H9 (cell line): ENCODE results near the gene AKR1B15. TPM values are rescaled to one million over a fixed set of nuclear protein-coding genes. Genes with fewer than 3 reads are reported as not detected.

Source experiments
- DNase-seq: peaks from one replicate; pipeline ENCODE4 v3.0.0-alpha.2; 2017
- H2AFZ ChIP-seq: one replicate; pipeline ENCODE4 v1.6.1; 2013; ENCODE audit warnings: mild to moderate bottlenecking, low read length, control low read depth, moderate library complexity
- H2AK5ac ChIP-seq: 2 replicates; pipeline ENCODE4 v1.6.1; 2013; ENCODE audit warnings: low read length, control low read depth, mixed read lengths; ENCODE audit not compliant: insufficient read length
- H2BK120ac ChIP-seq: one replicate; pipeline ENCODE4 v1.6.1; 2013; ENCODE audit warnings: low read depth, mild to moderate bottlenecking, low read length, control low read depth, inconsistent platforms; ENCODE audit not compliant: poor library complexity, severe bottlenecking
- H2BK12ac ChIP-seq: 2 replicates; pipeline ENCODE4 v1.6.1; 2013; ENCODE audit warnings: low read length, control low read depth, mixed read lengths, low read depth; ENCODE audit not compliant: insufficient read length
- H2BK15ac ChIP-seq: 2 replicates; pipeline ENCODE4 v1.6.1; 2013; ENCODE audit warnings: low read depth, low read length, control low read depth
- H2BK20ac ChIP-seq: one replicate; pipeline ENCODE4 v1.6.1; 2013; ENCODE audit warnings: low read depth, mild to moderate bottlenecking, low read length, control low read depth, inconsistent platforms; ENCODE audit not compliant: poor library complexity, severe bottlenecking
- H2BK5ac ChIP-seq: 2 replicates; pipeline ENCODE4 v1.6.1; 2013; ENCODE audit warnings: low read length, control low read depth, mixed read lengths; ENCODE audit not compliant: insufficient read length
- H3K14ac ChIP-seq: 2 replicates; pipeline ENCODE4 v1.6.1; 2013; ENCODE audit warnings: low read length, control low read depth; ENCODE audit not compliant: insufficient read depth
- H3K18ac ChIP-seq: 2 replicates; pipeline ENCODE4 v1.6.1; 2013; ENCODE audit warnings: low read depth, mild to moderate bottlenecking, mixed read lengths, low read length, control low read depth; ENCODE audit not compliant: insufficient read length
- H3K23ac ChIP-seq: 2 replicates; pipeline ENCODE4 v1.6.1; 2013; ENCODE audit warnings: low read length, control low read depth, mixed read lengths, low read depth; ENCODE audit not compliant: insufficient read length
- H3K23me2 ChIP-seq: 2 replicates; pipeline ENCODE4 v1.6.1; 2013; ENCODE audit warnings: low read depth, mild to moderate bottlenecking, mixed read lengths, low read length, control low read depth; ENCODE audit not compliant: insufficient read length, poor library complexity, severe bottlenecking
- H3K27ac ChIP-seq: 2 replicates; pipeline ENCODE4 v1.5.1; 2013; ENCODE audit warnings: low read length, control low read depth, mixed read lengths, low read depth; ENCODE audit not compliant: insufficient read length
- H3K27me3 ChIP-seq: 2 replicates; pipeline ENCODE4 v1.6.1; 2013; ENCODE audit warnings: low read length, control low read depth, inconsistent platforms; ENCODE audit not compliant: insufficient read depth
- H3K4ac ChIP-seq: 2 replicates; pipeline ENCODE4 v1.6.1; 2013; ENCODE audit warnings: low read depth, mild to moderate bottlenecking, control low read depth, inconsistent platforms, low read length, moderate library complexity
- H3K4me1 ChIP-seq: 2 replicates; pipeline ENCODE4 v1.6.1; 2013; ENCODE audit warnings: low read length, control low read depth, inconsistent platforms; ENCODE audit not compliant: insufficient read depth
- H3K4me2 ChIP-seq: 2 replicates; pipeline ENCODE4 v1.6.1; 2013; ENCODE audit warnings: low read length, control low read depth, mixed read lengths; ENCODE audit not compliant: insufficient read length, insufficient read depth
- H3K56ac ChIP-seq: 2 replicates; pipeline ENCODE4 v1.6.1; 2013; ENCODE audit warnings: low read depth, mild to moderate bottlenecking, mixed read lengths, low read length, control low read depth; ENCODE audit not compliant: insufficient read length
- H3K79me1 ChIP-seq: 2 replicates; pipeline ENCODE4 v1.6.1; 2013; ENCODE audit warnings: low read depth, mild to moderate bottlenecking, moderate library complexity, low read length, control low read depth, inconsistent platforms; ENCODE audit not compliant: insufficient read depth, poor library complexity, severe bottlenecking
- H3K79me2 ChIP-seq: 2 replicates; pipeline ENCODE4 v1.6.1; 2013; ENCODE audit warnings: low read length, control low read depth, inconsistent platforms; ENCODE audit not compliant: insufficient read depth
- H3K9ac ChIP-seq: 2 replicates; pipeline ENCODE4 v1.6.1; 2013; ENCODE audit warnings: low read length, control low read depth, mixed read lengths; ENCODE audit not compliant: insufficient read length; ENCODE audit errors: extremely low read depth
- H3K9me3 ChIP-seq: one replicate; pipeline ENCODE4 v1.6.1; 2013; ENCODE audit warnings: low read depth, low read length, inconsistent platforms; ENCODE audit not compliant: control insufficient read depth
- H3T11ph ChIP-seq: one replicate; pipeline ENCODE4 v1.6.1; 2013; ENCODE audit warnings: mild to moderate bottlenecking, low read length, control low read depth, inconsistent platforms
- H4K20me1 ChIP-seq: one replicate; pipeline ENCODE4 v1.6.1; 2013; ENCODE audit not compliant: control insufficient read depth, insufficient read length, insufficient read depth
- H4K5ac ChIP-seq: 2 replicates; pipeline ENCODE4 v1.6.1; 2013; ENCODE audit warnings: low read depth, mild to moderate bottlenecking, mixed read lengths, low read length, control low read depth; ENCODE audit not compliant: insufficient read length
- H4K8ac ChIP-seq: replicated peaks from 2 replicates; pipeline ENCODE4 v1.6.1; 2013; ENCODE audit warnings: low read length, control low read depth, mixed read lengths, low read depth; ENCODE audit not compliant: insufficient read length
- H4K91ac ChIP-seq: 2 replicates; pipeline ENCODE4 v1.6.1; 2013; ENCODE audit warnings: low read depth, mild to moderate bottlenecking, moderate library complexity, mixed read lengths, low read length, control low read depth; ENCODE audit not compliant: insufficient read length
- H3K27ac Mint-ChIP-seq, 3 experiments: 2 replicates in 2 of 3; 3 replicates in 1 of 3; pipeline ENCODE4 v1.8.0; 2020 to 2021; ENCODE audit warnings: mixed read lengths in 3 of 3, mild to moderate bottlenecking in 1 of 3, moderate library complexity in 1 of 3
- H3K27me3 Mint-ChIP-seq: 2 replicates; pipeline ENCODE4 v1.8.0; 2021; ENCODE audit warnings: low read depth, mild to moderate bottlenecking, moderate library complexity, mixed read lengths
- H3K36me3 Mint-ChIP-seq, 3 experiments: 2 replicates in 2 of 3; 3 replicates in 1 of 3; pipeline ENCODE4 v1.8.0; 2020 to 2021; ENCODE audit warnings: low read depth in 3 of 3, mixed read lengths in 3 of 3; ENCODE audit not compliant: insufficient read depth in 1 of 3
- H3K4me1 Mint-ChIP-seq, 2 experiments: 2 replicates each; pipeline ENCODE4 v1.8.0; 2020; ENCODE audit warnings: mixed read lengths in 2 of 2
- H3K4me3 Mint-ChIP-seq, 2 experiments: 2 replicates in 1 of 2; 3 replicates in 1 of 2; pipeline ENCODE4 v1.8.0; 2020 to 2021; ENCODE audit warnings: mild to moderate bottlenecking in 2 of 2, mixed read lengths in 2 of 2, moderate library complexity in 1 of 2
- H3K9me3 Mint-ChIP-seq, 2 experiments: 2 replicates in 1 of 2; 3 replicates in 1 of 2; pipeline ENCODE4 v1.8.0; 2020; ENCODE audit warnings: mild to moderate bottlenecking in 2 of 2, mixed read lengths in 2 of 2, moderate library complexity in 1 of 2
- WGBS: extraction: QIAGEN DNeasy Blood & Tissue Kit; methylation state at CpG from one replicate; pipeline ENCODE4 v1.1.7; 2013; ENCODE audit warnings: missing lambda C conversion rate, low lambda C conversion rate, mixed read lengths; ENCODE audit not compliant: insufficient read length; ENCODE audit errors: extremely low coverage; 5-methylcytosine and 5-hydroxymethylcytosine counted together
- total RNA-seq: library from RNA; stranded (reverse); gene quantifications from 2 replicates; pipeline ENCODE4 v1.2.1, GENCODE V29; 2021
- TF ChIP-seq, protein P1 (sequence below): fragments of 200-600 bp; sonication (generic); conservative IDR thresholded peaks from 3 replicates; pipeline ENCODE4 v1.8.0; 2021; ENCODE audit warnings: antibody characterized with exemption, mild to moderate bottlenecking

AKR1B15 gene
- total RNA-seq, 1 experiment from 2014 or later = not detected

- H2BK5ac ChIP-seq = no peak overlapping the region
- no peak overlapping the region for H2AFZ ChIP-seq
- H3K56ac ChIP-seq = no peak overlapping the region
- no peak overlapping the region for H4K91ac ChIP-seq
- no peaks in the 10 kb centered on the region for H4K20me1 ChIP-seq
- H3K79me2 ChIP-seq = no peaks in the 10 kb centered on the region
- no CpG with 5 or more reads among the region's 3 CpGs for WGBS
- H3K4me3 Mint-ChIP-seq = no peak overlapping the region
- H3K4me1 ChIP-seq = peaks cover 2% of the 10 kb centered on the region; the same call in 1 of the 2 replicates
- H3K27ac ChIP-seq = no peak overlapping the region
- peaks cover 4 to 11% of the 10 kb centered on the region in 2 experiments for H3K4me1 Mint-ChIP-seq
- H3K14ac ChIP-seq = no peak overlapping the region
- H3K27ac Mint-ChIP-seq = no peak overlapping the region
- no peak overlapping the region for H3K18ac ChIP-seq
- no peak overlapping the region for H2BK20ac ChIP-seq
- no peaks in the 10 kb centered on the region for H3K27me3 ChIP-seq
- no peak overlapping the region for H4K5ac ChIP-seq
- H3K9me3 Mint-ChIP-seq = no peaks in the 10 kb centered on the region
- no peaks in the 10 kb centered on the region for H3K23me2 ChIP-seq
- H3K9me3 ChIP-seq = no peaks in the 10 kb centered on the region
- no peaks in the 10 kb centered on the region for H3K79me1 ChIP-seq
- no peak overlapping the region for H3K4ac ChIP-seq
- H3K23ac ChIP-seq = no peak overlapping the region
- no peak overlapping the region for H2BK15ac ChIP-seq
- H3K4me2 ChIP-seq = no peak overlapping the region
- H2BK120ac ChIP-seq = no peak overlapping the region
- H3K27me3 Mint-ChIP-seq = peaks cover 11% of the 10 kb centered on the region
- no peak overlapping the region for H2BK12ac ChIP-seq
- H2AK5ac ChIP-seq = no peak overlapping the region
- no peak for DNase-seq
- H3K9ac ChIP-seq = no peak overlapping the region
- H4K8ac ChIP-seq = no peak overlapping the region
- H3K36me3 Mint-ChIP-seq = no peaks in the 10 kb centered on the region
- TF ChIP-seq, protein P1, sequence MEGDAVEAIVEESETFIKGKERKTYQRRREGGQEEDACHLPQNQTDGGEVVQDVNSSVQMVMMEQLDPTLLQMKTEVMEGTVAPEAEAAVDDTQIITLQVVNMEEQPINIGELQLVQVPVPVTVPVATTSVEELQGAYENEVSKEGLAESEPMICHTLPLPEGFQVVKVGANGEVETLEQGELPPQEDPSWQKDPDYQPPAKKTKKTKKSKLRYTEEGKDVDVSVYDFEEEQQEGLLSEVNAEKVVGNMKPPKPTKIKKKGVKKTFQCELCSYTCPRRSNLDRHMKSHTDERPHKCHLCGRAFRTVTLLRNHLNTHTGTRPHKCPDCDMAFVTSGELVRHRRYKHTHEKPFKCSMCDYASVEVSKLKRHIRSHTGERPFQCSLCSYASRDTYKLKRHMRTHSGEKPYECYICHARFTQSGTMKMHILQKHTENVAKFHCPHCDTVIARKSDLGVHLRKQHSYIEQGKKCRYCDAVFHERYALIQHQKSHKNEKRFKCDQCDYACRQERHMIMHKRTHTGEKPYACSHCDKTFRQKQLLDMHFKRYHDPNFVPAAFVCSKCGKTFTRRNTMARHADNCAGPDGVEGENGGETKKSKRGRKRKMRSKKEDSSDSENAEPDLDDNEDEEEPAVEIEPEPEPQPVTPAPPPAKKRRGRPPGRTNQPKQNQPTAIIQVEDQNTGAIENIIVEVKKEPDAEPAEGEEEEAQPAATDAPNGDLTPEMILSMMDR = no peak
- H3T11ph ChIP-seq = no peak overlapping the region
Observed at GRCh38 chr7:134532954-134533218, 16.0 kb upstream of the AKR1B15 start.
